GM08714 (cell line): ENCODE results near the gene IL2RA.
"Not testable (repeated sequence)": the region's sequence is repeated elsewhere in the genome, so short reads cannot be mapped to it uniquely, and the experiment has no call there.

Experiments used
- H3K4me3 ChIP-seq: fragments of 200-500 bp; sonication (Bioruptor generic); 2 replicates; pipeline ENCODE4 v1.5.1; 2014; ENCODE audit warnings: mild to moderate bottlenecking, low read length, inconsistent platforms
- ZNF274 ChIP-seq: IDR thresholded peaks from 2 replicates; pipeline ENCODE4 v1.6.1; 2012; ENCODE audit warnings: mild to moderate bottlenecking, low read depth, low read length

Gene IL2RA

DNA sequence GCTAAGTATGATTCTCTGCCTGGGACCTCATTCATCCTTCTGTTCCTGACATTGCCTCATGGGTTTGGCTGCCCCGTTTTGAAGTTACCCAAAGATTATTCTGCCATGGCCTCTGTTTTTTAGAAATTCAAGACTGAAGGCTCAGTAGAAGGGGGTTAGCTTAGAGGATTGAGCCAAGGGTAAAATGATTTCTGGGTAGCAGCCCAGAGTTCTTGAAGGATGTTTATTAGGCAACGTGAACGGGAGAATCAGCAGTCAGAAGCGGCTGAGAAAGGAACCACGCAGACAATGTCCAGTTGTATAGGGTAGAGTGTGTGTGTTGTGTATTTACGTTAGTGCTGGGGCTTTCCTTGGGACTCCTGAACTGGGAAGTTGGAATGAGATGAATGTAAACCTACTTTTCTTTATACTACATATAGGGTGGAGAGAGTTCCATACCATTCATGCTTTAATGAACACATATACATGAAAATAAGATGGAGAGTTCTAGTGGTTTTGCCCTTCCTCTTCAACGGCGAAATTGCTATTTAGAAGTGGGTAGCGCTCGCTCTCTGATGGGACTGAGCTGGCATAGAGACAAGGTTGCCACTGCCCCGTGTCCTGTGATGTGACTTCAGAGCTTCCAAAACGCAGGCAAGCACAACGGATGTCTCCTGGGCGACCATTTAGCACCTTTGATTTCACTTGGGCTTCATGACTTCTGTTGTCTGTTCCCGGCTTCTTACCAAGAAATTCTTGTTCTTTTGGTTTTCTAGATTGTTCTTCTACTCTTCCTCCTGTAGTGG, 49.9 kb downstream of the IL2RA start:
- TF ChIP-seq ZNF274 = no peak
- H3K4me3 ChIP-seq = no peak overlapping the region

DNA sequence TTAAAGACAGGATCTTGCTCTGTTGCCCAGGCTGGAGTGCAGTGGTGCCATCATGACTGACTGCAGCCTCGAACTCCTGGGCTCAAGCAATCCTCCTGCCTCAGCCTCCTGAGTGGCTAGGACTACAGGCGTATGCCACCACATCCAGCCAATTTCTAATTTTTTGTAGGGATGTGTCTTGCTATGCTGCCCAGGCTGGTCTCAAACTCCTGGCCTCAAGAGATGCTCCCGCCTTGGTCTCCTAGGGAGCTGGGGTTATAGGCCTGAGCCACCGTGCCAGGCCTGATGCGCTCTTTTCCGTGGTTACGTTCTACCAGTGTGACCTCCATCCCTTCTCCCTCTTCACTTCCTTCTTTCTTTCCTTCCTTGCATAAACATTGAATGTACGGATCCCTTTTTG, 50.6 kb downstream of the IL2RA start:
- no peak overlapping the region for H3K4me3 ChIP-seq
- TF ChIP-seq ZNF274 = no peak

DNA sequence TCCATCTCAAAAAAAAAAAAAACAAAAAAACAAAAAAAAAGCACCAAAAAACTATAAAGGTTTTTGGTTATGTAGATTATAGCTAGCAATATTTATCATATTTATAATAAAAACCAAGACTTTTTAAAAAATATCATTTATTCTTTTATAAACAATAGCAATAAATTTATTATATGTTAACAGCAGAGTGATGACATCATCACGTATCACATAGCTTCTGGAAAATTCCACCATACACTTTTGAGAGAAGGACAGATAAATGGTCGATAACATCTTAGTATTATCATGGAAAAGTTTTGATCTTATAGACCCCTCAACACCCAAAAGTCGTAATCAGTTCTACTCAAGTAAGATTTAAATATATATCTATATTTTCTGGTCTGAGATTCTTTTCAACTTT, 51.6 kb downstream of the IL2RA start:
- no peak overlapping the region for H3K4me3 ChIP-seq
- no peak for TF ChIP-seq ZNF274

DNA sequence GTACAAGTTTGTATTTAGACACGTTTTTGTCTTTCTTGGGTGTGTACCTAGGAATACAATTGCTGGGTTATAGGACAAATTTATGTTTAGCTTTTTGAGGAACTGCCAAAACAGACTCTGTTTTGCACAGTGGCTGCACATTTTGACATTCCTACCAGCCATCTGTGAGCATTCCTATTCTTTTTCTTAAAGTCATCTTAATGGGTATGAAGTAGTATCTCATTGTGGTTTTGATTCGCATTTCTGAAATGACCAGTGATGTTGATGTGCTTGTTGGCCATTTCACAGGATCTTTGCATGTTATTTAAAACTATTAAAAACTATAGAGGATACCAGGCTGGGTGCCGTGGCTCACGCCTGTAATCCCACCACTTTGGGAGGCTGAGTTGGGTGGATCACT, 52.2 kb downstream of the IL2RA start:
- H3K4me3 ChIP-seq = no peak overlapping the region
- no peak for TF ChIP-seq ZNF274

DNA sequence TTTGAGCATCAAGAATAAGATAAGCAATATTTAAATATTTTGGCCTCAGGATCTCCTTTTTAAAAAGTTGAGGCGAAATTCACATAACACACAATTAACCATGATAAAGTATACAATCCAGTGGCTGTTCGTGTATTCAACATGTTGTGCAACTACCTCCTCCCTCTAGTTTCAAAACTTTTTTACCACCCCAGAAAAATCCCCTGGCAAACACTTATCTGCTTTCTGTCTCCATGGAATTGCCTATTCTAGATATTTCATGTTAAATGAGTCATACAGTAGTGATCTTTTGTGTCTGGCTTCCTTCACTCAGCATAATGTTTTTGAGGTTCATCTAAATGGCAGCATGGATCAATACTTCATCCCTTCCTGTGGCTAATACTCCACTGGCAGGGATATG, 53.0 kb downstream of the IL2RA start:
- no peak overlapping the region for H3K4me3 ChIP-seq
- no peak for TF ChIP-seq ZNF274

DNA sequence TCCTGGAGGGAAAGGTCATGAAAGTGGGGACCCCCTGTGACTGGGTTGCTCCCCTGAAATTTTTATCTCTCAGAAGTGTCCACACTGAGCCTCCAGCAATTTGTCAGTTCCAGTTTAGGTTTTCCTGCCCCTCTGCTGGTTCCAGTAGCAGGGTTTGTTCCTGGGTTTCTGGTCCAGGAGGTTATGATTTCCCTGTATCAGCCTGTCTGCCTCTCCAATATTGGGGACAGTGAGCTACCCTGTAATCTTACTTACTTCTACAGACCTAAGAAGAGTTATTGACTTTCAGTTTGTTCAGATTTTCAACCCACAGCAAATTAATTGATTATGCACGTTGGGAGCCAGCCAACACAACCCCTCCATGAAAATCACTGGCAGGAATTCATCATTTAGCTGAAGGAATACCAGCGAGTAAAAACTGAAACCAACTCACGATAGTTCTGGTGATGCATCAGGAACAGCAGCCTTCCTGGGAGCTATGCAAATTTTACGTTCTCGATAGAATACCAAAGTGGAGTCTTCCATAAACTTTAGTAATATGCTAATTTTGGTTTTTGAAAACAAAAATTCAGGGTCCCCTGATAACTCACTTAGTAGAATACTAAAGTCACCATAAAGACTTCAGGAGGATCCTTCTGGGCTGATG, 53.5 kb downstream of the IL2RA start:
- no peak for TF ChIP-seq ZNF274
- H3K4me3 ChIP-seq = no peak overlapping the region

DNA sequence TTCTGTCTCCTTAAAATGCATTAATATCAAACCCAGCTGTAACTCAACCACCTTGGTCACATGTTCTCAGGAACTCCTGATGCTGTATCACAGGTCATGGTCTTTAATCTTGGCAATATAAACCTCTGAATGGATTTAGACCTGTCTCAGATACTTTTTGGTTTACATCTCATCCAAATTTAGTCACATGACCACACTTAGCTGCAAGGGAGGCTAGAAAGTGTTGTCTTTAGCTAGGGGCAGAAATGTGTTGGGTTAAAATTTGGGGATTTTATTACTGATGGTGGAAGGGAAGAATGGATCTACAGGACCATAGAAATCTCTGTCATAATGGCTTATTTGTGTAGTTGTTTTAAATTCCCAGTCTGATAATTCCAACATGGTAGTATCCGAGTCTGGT, 55.2 kb downstream of the IL2RA start:
- no peak overlapping the region for H3K4me3 ChIP-seq
- TF ChIP-seq ZNF274 = no peak

DNA sequence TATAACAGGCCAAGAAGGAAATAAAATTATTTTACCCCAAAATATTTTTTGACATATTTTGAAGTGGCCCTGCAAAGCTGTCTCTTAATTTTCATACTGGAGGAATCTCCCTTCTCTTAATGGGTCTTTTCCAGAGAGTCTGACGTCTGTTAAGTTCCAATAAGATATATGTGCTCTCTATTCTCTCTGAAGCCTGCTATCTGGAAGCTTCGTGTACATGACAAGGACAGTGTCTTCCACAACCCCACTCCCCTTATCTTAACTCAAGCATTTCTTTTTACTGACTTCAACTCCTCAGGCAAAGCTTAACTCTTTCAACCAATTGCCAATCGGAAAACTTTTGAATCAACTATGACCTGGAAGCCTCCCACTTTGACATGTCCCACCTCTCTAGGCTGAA, 55.6 kb downstream of the IL2RA start:
- no peak for TF ChIP-seq ZNF274
- no peak overlapping the region for H3K4me3 ChIP-seq

DNA sequence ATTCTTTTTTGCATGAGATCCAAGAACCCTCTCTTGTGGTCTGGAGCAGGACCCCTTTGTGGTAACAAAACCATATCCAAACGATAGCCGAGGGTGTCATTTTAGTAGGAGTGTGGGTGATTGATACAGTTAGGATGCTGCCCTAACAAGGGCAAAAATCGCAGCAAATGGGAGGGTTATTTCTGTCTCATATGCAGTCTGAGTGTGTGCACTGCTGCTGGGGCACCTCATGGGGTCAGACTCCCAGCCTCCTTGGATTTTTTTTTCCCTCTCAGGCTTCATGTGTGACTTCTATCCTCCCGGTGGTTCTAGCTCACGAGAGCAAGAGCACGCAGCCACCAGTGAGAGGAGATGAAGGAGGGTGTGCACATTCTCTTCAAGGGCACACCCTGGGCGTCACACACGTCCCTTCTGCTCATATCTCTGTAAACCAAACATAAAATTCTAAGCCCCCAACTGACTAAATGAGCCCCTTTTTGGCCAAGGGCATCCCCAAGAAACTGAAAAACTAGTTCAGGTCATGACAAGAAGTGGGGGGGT, 56.2 kb downstream of the IL2RA start:
- no peak for TF ChIP-seq ZNF274

DNA sequence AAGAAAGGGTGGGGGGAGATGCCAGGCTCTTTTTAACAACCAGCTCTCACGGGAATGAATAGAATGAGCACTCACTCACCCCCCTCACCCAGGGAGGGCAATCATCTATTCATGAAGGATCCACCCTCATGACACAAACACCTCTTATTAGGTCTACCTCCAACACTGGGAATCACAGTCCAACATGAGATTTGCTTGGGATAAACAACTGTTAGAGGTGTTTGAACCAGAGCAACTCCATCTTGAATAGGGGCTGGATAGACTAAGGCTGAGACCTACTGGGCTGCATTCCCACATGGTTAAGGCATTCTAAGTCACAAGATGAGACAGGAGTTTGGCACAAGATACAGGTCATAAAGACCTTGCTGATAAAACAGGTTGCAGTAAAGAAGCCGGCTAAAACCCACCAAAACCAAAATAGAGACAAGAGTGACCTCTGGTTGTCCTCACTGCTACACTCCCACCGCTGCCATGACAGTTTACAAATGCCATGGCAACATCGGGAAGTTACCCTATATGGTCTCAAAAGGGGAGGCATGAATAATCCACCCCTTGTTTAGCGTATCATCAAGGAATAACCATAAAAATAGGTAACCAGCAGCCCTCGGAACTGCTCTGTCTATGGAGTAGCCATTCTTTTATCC, 56.9 kb downstream of the IL2RA start:
- not testable (repeated sequence) for H3K4me3 ChIP-seq

More for the DNA sequence above, 56.2 kb downstream of the IL2RA start:
- H3K4me3 ChIP-seq = no peak overlapping the region

DNA sequence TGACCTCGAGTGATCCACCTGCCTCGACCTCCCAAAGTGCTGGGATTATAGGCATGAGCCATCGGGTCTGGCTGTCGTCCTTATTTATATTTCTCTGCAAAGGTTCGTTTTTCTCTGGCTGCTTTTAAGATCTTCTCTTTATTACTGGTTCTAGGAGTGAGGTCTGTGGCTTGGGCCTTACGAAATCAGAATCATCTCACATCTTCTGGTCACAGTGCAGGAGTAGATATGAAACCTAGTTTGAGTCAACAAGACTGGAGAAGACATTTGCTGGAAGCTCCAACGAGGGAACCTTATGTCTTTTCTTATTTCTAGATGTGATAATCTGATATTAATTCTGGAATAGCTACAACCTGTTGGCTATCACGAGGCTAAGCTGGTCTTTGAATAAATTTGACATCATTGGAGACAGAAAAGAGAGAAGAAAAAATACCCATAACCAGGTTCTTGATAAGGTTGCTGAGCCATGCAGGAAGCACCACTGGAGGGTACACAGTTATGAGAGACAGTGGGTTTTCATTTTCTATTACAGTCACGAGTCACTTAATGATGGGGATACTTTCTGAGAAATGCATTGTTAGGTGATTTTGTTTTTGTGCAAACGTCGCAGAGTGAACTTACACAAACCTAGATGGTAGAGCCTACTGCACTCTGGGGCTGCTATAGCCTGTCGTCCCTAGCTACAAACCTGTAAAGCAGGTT, 59.2 kb downstream of the IL2RA start:
- H3K4me3 ChIP-seq = no peak overlapping the region
- TF ChIP-seq ZNF274 = no peak

DNA sequence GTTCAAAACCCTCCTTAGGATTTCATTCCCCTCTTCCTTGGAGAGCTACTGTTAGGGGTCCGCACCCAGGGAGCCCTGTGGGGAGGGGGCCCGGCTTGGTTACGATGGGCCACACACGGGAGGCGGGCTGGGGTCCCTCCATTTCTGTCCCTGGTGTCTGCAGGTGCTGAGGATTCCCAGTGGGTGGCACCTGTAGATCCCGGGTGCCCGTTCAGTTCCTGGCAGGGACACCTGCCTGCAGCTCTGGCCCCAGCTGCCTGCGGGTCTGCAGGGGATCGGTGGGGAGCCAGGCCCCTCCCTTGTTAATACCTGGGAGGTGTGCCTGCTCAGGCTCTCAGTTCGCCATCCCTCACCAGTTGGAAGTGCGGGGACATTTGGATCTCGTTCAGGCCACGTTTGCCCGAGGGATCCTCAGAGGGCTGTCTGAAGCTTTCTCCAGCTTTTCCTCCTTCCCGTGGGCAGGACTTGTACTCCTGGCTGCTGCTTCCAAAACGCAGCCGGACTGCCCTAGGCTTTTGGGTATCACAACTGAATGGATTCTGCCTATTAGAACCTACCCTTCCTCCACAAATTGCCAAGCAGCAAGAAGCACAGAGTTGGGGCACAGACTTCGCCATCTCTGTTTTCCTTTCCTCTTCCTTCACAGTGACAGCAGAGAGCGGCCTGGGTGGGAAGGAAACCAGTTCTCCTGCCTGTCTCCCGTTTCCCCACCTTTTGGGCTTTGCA, 62.6 kb downstream of the IL2RA start:
- TF ChIP-seq ZNF274 = no peak
- H3K4me3 ChIP-seq = no peak overlapping the region

DNA sequence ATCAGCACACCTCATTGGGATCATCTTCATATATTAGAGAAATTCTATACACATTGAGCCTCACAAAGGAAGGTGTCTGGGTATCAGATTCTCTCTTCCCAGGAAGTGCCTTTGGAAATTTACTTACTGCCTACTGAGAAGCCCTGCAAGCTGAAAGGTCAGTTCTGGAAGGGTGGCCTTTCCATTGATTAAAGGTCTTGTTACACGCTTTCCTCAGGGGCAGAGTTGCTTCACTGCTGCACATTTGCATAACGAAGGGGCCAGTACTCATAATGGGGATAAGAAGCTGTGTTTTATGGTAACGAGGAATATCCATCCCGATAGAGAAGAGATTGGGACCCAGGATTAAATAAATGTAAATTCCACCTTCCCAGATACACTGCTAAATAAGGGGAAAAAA, 65.5 kb downstream of the IL2RA start:
- TF ChIP-seq ZNF274 = no peak
- H3K4me3 ChIP-seq = no peak overlapping the region

DNA sequence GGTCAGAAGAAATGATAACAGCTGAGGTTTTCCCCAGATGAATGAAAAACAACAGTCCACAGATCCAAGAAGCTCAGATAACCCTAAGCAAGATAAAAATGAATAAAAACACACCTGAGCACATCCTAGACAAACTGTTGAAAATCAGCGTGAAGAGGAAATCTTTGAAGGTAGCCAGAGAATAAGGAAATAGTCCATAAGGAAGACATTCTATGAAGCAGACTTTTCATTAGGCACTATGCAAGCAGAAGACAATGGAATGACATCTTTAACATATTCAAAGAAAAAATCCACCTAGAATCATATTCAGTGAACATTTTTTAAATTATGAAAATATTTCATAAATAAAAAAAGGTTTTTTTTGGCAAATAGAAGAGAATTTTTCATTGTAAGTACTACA, 69.8 kb downstream of the IL2RA start:
- no peak for TF ChIP-seq ZNF274
- no peak overlapping the region for H3K4me3 ChIP-seq
